Glutamatergic neuron (in vitro differentiated cells): ENCODE data around the gene WDR70. TPM values are rescaled to one million over a fixed set of nuclear protein-coding genes. Genes with fewer than 3 reads are reported as not detected.

Experiments used
- DNase-seq: peaks from one replicate; pipeline ENCODE4 v3.0.0; 2022
- H3K27ac Mint-ChIP-seq: one replicate; pipeline ENCODE4 v1.8.0; 2020; ENCODE audit warnings: mild to moderate bottlenecking, mixed read lengths, inconsistent platforms; ENCODE audit not compliant: unreplicated experiment
- H3K27me3 Mint-ChIP-seq: one replicate; pipeline ENCODE4 v1.8.0; 2020; ENCODE audit warnings: mild to moderate bottlenecking, moderate library complexity, mixed read lengths, inconsistent platforms; ENCODE audit not compliant: unreplicated experiment
- H3K36me3 Mint-ChIP-seq: one replicate; pipeline ENCODE4 v1.8.0; 2020; ENCODE audit warnings: mild to moderate bottlenecking, mixed read lengths, inconsistent platforms; ENCODE audit not compliant: unreplicated experiment
- H3K4me1 Mint-ChIP-seq: one replicate; pipeline ENCODE4 v1.8.0; 2020; ENCODE audit warnings: mild to moderate bottlenecking, low read depth, mixed read lengths, inconsistent platforms; ENCODE audit not compliant: unreplicated experiment
- H3K4me3 Mint-ChIP-seq: one replicate; pipeline ENCODE4 v1.8.0; 2020; ENCODE audit warnings: mild to moderate bottlenecking, mixed read lengths, inconsistent platforms; ENCODE audit not compliant: unreplicated experiment
- H3K9me3 Mint-ChIP-seq: one replicate; pipeline ENCODE4 v1.8.0; 2020; ENCODE audit warnings: mild to moderate bottlenecking, moderate library complexity, mixed read lengths, inconsistent platforms; ENCODE audit not compliant: unreplicated experiment
- total RNA-seq: library from RNA; stranded (reverse); fragmentation: NEBNext Ultra II Directional; extraction: Animal tissue kit (Norgen Biotek cat#: 25700); gene quantifications from one replicate; pipeline ENCODE4 v1.2.1, GENCODE V29; 2021; ENCODE audit not compliant: unreplicated experiment
- TF ChIP-seq, protein P1 (sequence below): fragments of 200-600 bp; sonication (generic); IDR thresholded peaks from one replicate; pipeline ENCODE4 v1.5.0; 2021; ENCODE audit not compliant: partially characterized antibody, unreplicated experiment

Gene WDR70
- total RNA-seq, 1 donor from 2014 or later = 38.1 TPM

DNA sequence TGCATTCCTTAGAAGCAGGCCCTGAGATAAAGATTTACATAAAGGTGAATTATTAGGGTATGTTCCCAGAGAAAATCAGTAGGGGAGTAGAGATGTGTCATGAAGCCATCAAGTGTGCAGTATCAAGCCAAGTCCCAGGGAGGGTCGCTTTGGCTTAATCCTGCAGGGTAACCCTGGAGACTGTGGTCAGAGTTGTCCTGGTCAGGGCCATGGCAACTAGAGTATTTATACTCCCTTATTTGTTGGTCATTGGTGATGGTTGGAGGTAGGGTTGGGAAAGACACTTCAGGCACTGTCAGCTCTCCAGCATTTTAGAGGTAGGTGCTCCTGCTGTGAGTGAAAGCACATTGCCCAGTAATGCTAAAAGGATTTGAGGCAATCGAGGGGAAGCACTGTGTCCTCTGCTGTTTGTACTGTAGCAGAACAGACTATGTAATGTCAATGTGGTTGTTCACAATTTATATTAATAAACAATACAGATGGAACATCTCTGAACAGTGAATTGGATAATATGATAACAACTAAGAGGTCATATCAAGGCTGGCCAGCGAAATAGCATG is 351.9 kb downstream of the WDR70 start:
- no peaks in the 10 kb centered on the region for H3K27me3 Mint-ChIP-seq
- H3K4me3 Mint-ChIP-seq = no peak overlapping the region
- no peaks in the 10 kb centered on the region for H3K36me3 Mint-ChIP-seq
- no peaks in the 10 kb centered on the region for H3K4me1 Mint-ChIP-seq
- no peak overlapping the region for H3K27ac Mint-ChIP-seq
- no peaks in the 10 kb centered on the region for H3K9me3 Mint-ChIP-seq
- TF ChIP-seq, protein P1, sequence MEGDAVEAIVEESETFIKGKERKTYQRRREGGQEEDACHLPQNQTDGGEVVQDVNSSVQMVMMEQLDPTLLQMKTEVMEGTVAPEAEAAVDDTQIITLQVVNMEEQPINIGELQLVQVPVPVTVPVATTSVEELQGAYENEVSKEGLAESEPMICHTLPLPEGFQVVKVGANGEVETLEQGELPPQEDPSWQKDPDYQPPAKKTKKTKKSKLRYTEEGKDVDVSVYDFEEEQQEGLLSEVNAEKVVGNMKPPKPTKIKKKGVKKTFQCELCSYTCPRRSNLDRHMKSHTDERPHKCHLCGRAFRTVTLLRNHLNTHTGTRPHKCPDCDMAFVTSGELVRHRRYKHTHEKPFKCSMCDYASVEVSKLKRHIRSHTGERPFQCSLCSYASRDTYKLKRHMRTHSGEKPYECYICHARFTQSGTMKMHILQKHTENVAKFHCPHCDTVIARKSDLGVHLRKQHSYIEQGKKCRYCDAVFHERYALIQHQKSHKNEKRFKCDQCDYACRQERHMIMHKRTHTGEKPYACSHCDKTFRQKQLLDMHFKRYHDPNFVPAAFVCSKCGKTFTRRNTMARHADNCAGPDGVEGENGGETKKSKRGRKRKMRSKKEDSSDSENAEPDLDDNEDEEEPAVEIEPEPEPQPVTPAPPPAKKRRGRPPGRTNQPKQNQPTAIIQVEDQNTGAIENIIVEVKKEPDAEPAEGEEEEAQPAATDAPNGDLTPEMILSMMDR = no peak
- no peak for DNase-seq

DNA sequence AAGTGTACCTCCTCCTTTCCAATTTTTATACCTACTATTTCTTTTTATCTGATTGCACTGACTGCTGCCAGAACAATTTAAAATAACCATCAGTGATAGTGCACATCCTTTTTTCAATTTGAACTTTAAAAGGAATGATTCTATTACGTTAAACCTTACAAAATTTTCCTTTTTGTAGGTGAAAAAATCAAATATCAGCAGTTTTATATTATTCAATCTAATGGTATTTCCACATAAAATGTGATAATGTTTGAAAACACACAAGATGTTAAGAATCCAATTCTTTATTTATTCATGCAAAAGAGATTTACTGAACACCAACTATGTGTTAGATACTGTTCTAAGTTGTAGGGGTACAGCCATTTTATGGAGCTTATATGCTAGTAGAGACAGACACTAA is 355.0 kb downstream of the WDR70 start:
- TF ChIP-seq, protein P1 = no peak
- DNase-seq = no peak
- Mint-ChIP-seq H3K27me3 (no peaks in the 10 kb centered on the region), H3K9me3 (no peaks in the 10 kb centered on the region), H3K36me3 (no peaks in the 10 kb centered on the region), H3K4me3 (no peak overlapping the region), H3K27ac (no peak overlapping the region), H3K4me1 (no peaks in the 10 kb centered on the region)

DNA sequence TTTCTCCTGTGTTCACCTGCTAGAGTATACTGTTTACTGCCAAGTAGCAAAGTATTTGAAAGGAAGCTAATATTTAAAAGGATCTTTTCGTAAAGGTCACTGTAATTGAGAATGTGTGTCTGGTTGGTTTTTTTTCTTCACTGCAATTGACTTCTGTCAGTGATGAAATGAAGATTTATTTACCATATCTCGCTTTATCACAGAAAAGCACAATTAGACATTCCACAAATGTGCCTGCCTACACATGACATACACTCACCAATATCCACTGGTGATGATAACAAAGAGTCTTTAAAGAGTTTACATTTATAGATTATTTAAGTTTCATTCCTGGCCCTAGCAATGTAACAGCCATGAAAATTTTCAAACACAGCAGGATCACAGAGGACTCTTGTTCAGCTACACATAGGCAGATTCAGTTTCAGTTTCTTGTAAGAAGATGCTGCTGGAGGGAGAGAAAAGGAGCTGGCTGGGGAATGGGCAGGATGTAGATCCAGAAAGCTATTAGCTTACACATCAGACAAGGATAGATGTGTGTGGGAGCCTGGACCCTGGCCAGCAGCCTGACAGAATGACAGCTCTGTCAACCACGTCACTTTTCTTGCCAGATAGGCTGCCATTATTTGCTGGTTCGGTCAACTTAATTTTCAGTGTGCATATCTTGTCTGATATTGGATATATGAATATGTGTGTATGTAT is 356.7 kb downstream of the WDR70 start:
- Mint-ChIP-seq H3K9me3 (no peaks in the 10 kb centered on the region), H3K4me1 (no peaks in the 10 kb centered on the region), H3K27me3 (no peaks in the 10 kb centered on the region), H3K4me3 (no peak overlapping the region), H3K27ac (no peak overlapping the region), H3K36me3 (no peaks in the 10 kb centered on the region)
- DNase-seq = no peak
- TF ChIP-seq, protein P1 = no peak

DNA sequence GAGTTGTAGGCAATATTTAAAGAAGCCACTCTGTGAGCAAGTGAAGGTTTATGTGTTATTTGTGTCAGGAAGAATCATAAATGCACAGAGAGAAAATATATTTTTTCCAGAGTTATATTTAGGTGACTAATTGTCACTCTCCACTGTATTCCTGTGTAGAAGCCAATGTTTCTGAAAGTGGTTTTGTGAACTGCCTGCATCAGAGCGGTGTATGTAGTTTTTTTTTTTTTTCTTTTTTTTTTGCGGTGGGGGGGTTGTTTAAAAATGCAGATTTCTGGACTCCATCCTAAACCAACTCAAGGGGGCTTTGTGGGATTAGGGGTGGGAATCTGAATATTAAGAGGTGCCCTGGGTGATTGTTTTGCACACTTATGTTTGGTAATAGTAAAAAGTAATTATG is 357.3 kb downstream of the WDR70 start:
- peaks cover 2% of the 10 kb centered on the region for H3K36me3 Mint-ChIP-seq
- no peak for DNase-seq
- no peaks in the 10 kb centered on the region for H3K4me1 Mint-ChIP-seq
- no peak overlapping the region for H3K27ac Mint-ChIP-seq
- H3K27me3 Mint-ChIP-seq = no peaks in the 10 kb centered on the region
- TF ChIP-seq, protein P1 = no peak
- no peaks in the 10 kb centered on the region for H3K9me3 Mint-ChIP-seq
- H3K4me3 Mint-ChIP-seq = no peak overlapping the region

DNA sequence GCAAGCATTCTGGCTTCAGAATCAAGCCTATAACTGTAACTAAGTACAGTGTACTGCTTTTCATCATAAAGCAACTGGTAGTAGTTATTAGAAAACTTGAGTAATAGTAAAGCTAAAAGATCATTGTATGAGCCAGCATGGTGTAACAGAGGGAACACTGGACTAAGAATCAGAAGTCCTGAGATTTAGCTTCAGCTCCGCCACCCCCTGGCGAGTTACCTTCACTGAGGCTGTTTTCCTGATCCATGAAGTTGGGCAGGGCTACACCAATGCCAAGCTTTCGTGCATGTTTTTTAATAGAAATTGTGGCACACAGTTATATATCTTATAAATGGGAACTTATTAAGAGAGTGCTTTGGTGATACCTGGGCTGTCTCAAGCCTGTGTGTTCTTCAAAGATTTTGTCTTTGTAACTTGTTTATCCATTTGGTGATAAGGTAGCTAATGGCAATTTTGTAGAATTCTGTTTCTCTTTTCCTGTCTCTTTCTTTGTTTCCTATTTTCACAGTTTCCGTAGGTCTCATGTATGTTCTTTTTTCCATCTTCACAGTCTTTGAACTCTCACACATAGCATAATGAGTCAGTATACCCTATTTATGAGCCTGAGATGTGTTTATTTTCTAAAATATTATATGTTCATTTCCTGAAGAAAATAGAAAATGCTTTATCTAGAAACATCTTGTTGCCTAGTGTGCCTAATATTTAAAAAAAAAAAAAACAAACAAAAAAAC is 358.4 kb downstream of the WDR70 start:
- H3K27me3 Mint-ChIP-seq = no peaks in the 10 kb centered on the region
- H3K9me3 Mint-ChIP-seq = no peaks in the 10 kb centered on the region
- no peak for DNase-seq
- H3K4me1 Mint-ChIP-seq = no peaks in the 10 kb centered on the region
- no peak overlapping the region for H3K27ac Mint-ChIP-seq
- no peak overlapping the region for H3K4me3 Mint-ChIP-seq
- peaks cover 4% of the 10 kb centered on the region for H3K36me3 Mint-ChIP-seq
- TF ChIP-seq, protein P1 = no peak
